ENCODE measurements around the gene ZSCAN4.

DNA sequence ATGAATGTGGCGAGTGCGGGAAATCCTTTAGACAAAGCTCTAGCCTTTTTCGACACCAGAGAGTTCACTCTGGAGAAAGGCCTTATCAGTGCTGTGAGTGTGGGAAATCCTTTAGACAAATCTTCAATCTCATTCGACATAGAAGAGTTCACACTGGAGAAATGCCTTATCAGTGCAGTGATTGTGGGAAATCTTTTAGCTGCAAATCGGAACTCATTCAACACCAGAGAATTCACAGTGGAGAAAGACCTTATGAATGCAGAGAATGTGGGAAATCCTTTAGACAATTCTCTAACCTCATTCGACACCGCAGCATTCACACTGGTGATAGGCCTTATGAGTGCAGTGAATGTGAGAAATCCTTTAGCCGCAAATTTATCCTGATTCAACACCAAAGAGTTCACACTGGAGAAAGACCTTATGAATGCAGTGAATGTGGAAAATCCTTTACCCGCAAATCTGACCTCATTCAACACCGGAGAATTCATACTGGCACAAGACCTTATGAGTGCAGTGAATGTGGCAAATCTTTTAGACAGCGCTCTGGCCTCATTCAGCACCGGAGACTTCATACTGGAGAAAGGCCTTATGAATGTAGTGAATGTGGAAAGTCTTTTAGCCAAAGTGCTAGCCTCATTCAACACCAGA, 18.8 kb downstream of the ZSCAN4 start:
- TF ChIP-seq EGR1 (IDR thresholded peaks at IDR 0.05): no peak
- no peak for TF ChIP-seq ZBTB7A (IDR thresholded peaks at IDR 0.05; ENCODE audit: low read depth)
- no peak for TF ChIP-seq CEBPB (IDR thresholded peaks at IDR 0.05)
- TF ChIP-seq CREB1 (IDR thresholded peaks at IDR 0.05; ENCODE audit: low read depth): no peak
- no peak for TF ChIP-seq YY1 (IDR thresholded peaks at IDR 0.05; ENCODE audit: low read depth)

Data from Ishikawa (cell line).